DMS153 treated with DMSO at 0.1 percent for 48 hours (cell line): ENCODE results near the gene ZBP1.

Experiments
- DNase-seq: peaks from one replicate; lab custom pipeline; 2025; ENCODE audit not compliant: unreplicated experiment; lab: John Stamatoyannopoulos, UW

ZBP1 gene

GRCh38 chr20:57559658-57560553 lies 60.3 kb downstream of the ZBP1 start:
- no peak for DNase-seq

GRCh38 chr20:57559289-57559634 lies 61.0 kb downstream of the ZBP1 start:
- no peak for DNase-seq

DNA sequence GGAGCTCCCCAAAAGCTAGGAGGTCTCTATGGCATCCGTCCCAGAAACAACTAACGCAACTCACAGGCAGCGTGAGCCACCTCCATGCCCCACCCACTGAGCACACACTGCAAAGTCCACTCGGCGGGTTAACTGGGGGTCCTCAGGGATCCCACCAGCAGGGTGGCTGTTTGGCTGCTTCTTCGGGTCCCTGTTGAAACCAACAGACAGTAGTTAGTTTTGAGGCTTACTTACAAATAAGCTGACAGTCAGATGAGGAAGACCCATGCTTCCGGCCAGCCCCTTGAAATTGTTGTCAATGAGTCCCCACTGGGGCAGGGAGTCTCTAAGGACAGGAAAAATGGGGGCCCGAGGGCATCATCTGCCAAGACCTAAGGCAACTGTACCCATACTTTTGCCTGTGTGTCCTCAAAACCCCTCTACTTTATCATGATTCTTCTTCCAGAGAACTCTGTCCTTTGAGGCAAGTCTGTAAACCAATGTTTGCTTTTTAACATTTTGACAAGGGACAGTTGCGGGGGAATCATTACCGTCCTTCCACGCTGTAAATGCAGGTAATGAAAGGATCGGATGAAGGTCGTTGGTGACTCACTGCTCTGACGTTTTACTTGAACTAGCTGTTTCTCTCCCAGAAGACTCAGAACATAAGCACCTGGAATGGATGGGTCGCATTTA lies 61.5 kb downstream of the ZBP1 start:
- no peak for DNase-seq

- no peak for DNase-seq
Observed at GRCh38 chr20:57557926-57558613, 62.2 kb downstream of the ZBP1 start.

DNA sequence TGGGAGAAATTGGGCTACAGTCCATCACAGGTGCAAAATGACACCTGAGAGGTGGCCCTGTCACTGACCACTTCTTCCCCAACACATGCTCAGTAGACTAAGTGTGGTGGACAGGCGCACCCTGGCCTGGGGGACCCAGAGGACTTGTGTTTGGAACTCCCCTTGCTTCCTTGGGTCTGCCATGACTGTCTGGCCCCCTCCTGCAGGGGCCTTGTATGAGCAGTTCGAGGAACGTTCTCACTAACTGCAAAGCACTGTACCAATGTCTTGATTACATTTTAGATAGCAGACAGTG lies 63.3 kb downstream of the ZBP1 start:
- no peak for DNase-seq

- no peak for DNase-seq
Observed at GRCh38 chr20:57555457-57556184, 64.6 kb downstream of the ZBP1 start.
